ENCODE results near the gene FHOD1. TPM values are rescaled to one million over a fixed set of nuclear protein-coding genes. Genes with fewer than 3 reads are reported as not detected.

Gene FHOD1
- total and polyA plus RNA-seq, 2 of the 13 experiments (the other 11 are each of a cell fraction or from before 2014, with no cell fraction given): 20.0 to 20.8 TPM

GRCh38 chr16:67191995-67192681, 55.1 kb downstream of the FHOD1 start, which contains the start of gene E2F4 (continued):
- TF ChIP-seq ZBTB42 (CRISPR knock-in tag; IDR thresholded peaks at IDR 0.05) (no peak), ZNF747 (CRISPR knock-in tag; IDR thresholded peaks at IDR 0.05; ENCODE audit: borderline replicate concordance) (peak; percentile 28; the same call in 1 of the 2 replicates), KDM2A (CRISPR knock-in tag; IDR thresholded peaks at IDR 0.05; ENCODE audit: borderline replicate concordance, low read depth) (peak; percentile 82; the same call in 1 of the 2 replicates), TSC22D2 (CRISPR knock-in tag; IDR thresholded peaks at IDR 0.05; ENCODE audit: borderline replicate concordance) (peak; percentile 70), HES4 (CRISPR knock-in tag; IDR thresholded peaks at IDR 0.05; ENCODE audit: borderline replicate concordance) (peak; percentile 95), IRF2 (CRISPR knock-in tag; IDR thresholded peaks at IDR 0.05) (peak; percentile 95), SOX5 (CRISPR knock-in tag; IDR thresholded peaks at IDR 0.05; ENCODE audit: borderline replicate concordance) (peak; percentile 51; the same call in 1 of the 2 replicates), ZSCAN25 (CRISPR knock-in tag; IDR thresholded peaks at IDR 0.05) (no peak; the same call in 1 of the 2 replicates), FOXA3 (CRISPR knock-in tag; IDR thresholded peaks at IDR 0.05) (peak; percentile 72), SMAD3 (CRISPR knock-in tag; IDR thresholded peaks at IDR 0.05) (0 out of 2 replicates have a peak, but pooled peaks have one; percentile 32), ZNF572 (CRISPR knock-in tag; IDR thresholded peaks at IDR 0.05) (no peak), ADNP (CRISPR knock-in tag; IDR thresholded peaks at IDR 0.05) (no peak), YY1 (IDR thresholded peaks at IDR 0.05; ENCODE audit: insufficient read depth, insufficient replicate concordance, low read depth, low read length) (peak; percentile 91), ZBTB25 (CRISPR knock-in tag; IDR thresholded peaks at IDR 0.05) (peak; percentile 79; the same call in 1 of the 2 replicates), ELF1 (CRISPR knock-in tag; IDR thresholded peaks at IDR 0.05) (peak; percentile 97), ZNF619 (CRISPR knock-in tag; IDR thresholded peaks at IDR 0.05) (no peak)
- TF ChIP-seq, protein P1, sequence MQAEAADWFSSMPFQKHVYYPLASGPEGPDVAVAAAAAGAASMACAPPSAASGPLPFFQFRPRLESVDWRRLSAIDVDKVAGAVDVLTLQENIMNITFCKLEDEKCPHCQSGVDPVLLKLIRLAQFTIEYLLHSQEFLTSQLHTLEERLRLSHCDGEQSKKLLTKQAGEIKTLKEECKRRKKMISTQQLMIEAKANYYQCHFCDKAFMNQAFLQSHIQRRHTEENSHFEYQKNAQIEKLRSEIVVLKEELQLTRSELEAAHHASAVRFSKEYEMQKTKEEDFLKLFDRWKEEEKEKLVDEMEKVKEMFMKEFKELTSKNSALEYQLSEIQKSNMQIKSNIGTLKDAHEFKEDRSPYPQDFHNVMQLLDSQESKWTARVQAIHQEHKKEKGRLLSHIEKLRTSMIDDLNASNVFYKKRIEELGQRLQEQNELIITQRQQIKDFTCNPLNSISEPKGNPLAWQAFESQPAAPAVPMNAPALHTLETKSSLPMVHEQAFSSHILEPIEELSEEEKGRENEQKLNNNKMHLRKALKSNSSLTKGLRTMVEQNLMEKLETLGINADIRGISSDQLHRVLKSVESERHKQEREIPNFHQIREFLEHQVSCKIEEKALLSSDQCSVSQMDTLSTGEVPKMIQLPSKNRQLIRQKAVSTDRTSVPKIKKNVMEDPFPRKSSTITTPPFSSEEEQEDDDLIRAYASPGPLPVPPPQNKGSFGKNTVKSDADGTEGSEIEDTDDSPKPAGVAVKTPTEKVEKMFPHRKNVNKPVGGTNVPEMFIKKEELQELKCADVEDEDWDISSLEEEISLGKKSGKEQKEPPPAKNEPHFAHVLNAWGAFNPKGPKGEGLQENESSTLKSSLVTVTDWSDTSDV (CRISPR knock-in tag; IDR thresholded peaks at IDR 0.05): peak; percentile 93; the same call in 1 of the 2 replicates
- TF ChIP-seq, protein P2, sequence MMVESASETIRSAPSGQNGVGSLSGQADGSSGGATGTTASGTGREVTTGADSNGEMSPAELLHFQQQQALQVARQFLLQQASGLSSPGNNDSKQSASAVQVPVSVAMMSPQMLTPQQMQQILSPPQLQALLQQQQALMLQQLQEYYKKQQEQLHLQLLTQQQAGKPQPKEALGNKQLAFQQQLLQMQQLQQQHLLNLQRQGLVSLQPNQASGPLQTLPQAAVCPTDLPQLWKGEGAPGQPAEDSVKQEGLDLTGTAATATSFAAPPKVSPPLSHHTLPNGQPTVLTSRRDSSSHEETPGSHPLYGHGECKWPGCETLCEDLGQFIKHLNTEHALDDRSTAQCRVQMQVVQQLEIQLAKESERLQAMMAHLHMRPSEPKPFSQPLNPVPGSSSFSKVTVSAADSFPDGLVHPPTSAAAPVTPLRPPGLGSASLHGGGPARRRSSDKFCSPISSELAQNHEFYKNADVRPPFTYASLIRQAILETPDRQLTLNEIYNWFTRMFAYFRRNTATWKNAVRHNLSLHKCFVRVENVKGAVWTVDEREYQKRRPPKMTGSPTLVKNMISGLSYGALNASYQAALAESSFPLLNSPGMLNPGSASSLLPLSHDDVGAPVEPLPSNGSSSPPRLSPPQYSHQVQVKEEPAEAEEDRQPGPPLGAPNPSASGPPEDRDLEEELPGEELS (CRISPR knock-in tag; IDR thresholded peaks at IDR 0.05): peak; percentile 57
